ENCODE data around the gene NADK2.
A peak's percentile ranks its signal among the peaks of the same experiment; 100 is the strongest.

DNA sequence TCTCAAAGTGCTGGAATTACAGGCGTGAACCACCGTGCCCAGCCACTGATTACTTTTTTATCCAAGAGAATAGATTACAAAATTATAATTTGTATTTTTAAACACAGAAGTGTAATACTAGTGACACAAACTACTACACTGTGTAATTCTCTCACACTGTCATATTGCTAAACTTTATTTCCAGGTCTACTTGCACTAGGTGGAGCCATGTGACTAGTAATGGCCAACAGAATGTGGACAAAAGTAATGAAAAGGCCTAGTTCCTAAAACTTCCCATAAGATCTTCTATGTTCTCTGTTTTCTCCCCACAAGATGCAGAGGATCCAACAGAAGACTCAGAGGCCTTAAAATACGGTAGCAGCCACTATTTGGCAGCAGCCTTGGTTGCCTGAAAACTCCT is 27.3 kb downstream of the NADK2 start:
- TF ChIP-seq, protein P1, sequence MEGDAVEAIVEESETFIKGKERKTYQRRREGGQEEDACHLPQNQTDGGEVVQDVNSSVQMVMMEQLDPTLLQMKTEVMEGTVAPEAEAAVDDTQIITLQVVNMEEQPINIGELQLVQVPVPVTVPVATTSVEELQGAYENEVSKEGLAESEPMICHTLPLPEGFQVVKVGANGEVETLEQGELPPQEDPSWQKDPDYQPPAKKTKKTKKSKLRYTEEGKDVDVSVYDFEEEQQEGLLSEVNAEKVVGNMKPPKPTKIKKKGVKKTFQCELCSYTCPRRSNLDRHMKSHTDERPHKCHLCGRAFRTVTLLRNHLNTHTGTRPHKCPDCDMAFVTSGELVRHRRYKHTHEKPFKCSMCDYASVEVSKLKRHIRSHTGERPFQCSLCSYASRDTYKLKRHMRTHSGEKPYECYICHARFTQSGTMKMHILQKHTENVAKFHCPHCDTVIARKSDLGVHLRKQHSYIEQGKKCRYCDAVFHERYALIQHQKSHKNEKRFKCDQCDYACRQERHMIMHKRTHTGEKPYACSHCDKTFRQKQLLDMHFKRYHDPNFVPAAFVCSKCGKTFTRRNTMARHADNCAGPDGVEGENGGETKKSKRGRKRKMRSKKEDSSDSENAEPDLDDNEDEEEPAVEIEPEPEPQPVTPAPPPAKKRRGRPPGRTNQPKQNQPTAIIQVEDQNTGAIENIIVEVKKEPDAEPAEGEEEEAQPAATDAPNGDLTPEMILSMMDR (IDR thresholded peaks at IDR 0.05): peak in 4 of 12 donors; percentile 6 to 26 (median 20)
- TF ChIP-seq POLR2A (IDR thresholded peaks at IDR 0.05): no peak

All from heart left ventricle (tissue), 13 donors.